ENCODE results near the gene WNK2.

GRCh38 chr9:93166699-93167098 is 17.2 kb upstream of the WNK2 start:
- TF ChIP-seq, protein P1, sequence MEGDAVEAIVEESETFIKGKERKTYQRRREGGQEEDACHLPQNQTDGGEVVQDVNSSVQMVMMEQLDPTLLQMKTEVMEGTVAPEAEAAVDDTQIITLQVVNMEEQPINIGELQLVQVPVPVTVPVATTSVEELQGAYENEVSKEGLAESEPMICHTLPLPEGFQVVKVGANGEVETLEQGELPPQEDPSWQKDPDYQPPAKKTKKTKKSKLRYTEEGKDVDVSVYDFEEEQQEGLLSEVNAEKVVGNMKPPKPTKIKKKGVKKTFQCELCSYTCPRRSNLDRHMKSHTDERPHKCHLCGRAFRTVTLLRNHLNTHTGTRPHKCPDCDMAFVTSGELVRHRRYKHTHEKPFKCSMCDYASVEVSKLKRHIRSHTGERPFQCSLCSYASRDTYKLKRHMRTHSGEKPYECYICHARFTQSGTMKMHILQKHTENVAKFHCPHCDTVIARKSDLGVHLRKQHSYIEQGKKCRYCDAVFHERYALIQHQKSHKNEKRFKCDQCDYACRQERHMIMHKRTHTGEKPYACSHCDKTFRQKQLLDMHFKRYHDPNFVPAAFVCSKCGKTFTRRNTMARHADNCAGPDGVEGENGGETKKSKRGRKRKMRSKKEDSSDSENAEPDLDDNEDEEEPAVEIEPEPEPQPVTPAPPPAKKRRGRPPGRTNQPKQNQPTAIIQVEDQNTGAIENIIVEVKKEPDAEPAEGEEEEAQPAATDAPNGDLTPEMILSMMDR (IDR thresholded peaks at IDR 0.05; ENCODE audit: insufficient read depth, low read length, poor library complexity, severe bottlenecking), result no peak
- no peak for TF ChIP-seq EZH2phosphoT487 (conservative IDR thresholded peaks at IDR 0.05; ENCODE audit: low read length)
